Epithelial cell of esophagus (primary cell): ENCODE results near the gene KCTD2.
"Not testable (repeated sequence)": the region's sequence is repeated elsewhere in the genome, so short reads cannot be mapped to it uniquely, and the experiment has no call there.

Experiments
- DNase-seq: peaks from one replicate; pipeline ENCODE4 v3.0.0; 2010; ENCODE audit warnings: low read depth
- H3K4me3 ChIP-seq: 2 replicates; pipeline ENCODE4 v1.5.1; 2011; ENCODE audit warnings: mild to moderate bottlenecking, low read length, control low read depth
- TF ChIP-seq, protein P1 (sequence below): IDR thresholded peaks from 2 replicates; pipeline ENCODE4 v1.5.1; 2011; ENCODE audit warnings: low read depth, mild to moderate bottlenecking, low read length, control low read depth, inconsistent platforms; ENCODE audit not compliant: insufficient read depth; ENCODE audit errors: missing control alignments

The KCTD2 gene

DNA sequence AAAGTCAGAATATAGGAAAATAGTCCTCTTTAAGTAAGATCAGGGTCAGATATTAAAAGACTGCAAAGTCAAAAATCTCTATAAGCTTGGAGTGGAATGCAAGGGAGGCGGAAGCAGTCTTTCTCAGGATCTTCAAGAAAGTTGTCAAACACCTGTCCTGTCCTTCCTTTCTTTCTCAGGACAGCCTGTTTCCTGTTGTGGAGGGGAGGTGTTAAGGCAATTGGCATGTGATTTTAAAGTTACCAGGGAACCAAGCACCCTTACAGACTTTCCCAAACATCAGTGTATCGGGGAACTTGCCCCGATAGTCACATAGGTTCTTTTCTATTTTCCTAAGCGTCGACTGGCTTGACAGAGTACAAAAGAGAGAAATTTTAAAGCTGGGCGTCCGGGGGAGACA lies 2.3 kb upstream of the KCTD2 start:
- H3K4me3 ChIP-seq: no peak overlapping the region
- DNase-seq: no peak
- TF ChIP-seq, protein P1, sequence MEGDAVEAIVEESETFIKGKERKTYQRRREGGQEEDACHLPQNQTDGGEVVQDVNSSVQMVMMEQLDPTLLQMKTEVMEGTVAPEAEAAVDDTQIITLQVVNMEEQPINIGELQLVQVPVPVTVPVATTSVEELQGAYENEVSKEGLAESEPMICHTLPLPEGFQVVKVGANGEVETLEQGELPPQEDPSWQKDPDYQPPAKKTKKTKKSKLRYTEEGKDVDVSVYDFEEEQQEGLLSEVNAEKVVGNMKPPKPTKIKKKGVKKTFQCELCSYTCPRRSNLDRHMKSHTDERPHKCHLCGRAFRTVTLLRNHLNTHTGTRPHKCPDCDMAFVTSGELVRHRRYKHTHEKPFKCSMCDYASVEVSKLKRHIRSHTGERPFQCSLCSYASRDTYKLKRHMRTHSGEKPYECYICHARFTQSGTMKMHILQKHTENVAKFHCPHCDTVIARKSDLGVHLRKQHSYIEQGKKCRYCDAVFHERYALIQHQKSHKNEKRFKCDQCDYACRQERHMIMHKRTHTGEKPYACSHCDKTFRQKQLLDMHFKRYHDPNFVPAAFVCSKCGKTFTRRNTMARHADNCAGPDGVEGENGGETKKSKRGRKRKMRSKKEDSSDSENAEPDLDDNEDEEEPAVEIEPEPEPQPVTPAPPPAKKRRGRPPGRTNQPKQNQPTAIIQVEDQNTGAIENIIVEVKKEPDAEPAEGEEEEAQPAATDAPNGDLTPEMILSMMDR: no peak

DNA sequence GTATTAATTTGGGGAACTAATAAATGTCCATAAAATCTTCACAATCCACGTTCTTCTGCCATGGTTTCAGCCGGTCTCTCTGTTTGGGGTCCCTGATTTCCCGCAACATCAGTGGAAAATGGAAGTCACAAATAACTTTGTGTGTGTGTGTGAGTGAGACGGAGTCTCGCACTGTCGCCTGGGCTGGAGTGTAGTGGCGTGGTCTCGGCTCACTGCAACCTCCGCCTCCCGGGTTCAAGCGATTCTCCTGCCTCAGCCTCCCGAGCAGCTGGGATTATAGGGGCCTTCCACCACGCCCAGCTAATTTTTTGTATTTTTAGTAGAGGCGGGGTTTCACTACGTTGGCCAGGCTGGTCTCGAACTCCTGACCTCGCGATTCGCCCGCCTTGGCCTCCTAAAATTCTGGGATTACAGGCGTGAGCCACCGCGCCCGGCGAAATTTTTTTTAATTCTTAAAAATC lies 1.0 kb upstream of the KCTD2 start:
- DNase-seq: not testable (repeated sequence)
- H3K4me3 ChIP-seq: peak overlapping the region; percentile 95

DNA sequence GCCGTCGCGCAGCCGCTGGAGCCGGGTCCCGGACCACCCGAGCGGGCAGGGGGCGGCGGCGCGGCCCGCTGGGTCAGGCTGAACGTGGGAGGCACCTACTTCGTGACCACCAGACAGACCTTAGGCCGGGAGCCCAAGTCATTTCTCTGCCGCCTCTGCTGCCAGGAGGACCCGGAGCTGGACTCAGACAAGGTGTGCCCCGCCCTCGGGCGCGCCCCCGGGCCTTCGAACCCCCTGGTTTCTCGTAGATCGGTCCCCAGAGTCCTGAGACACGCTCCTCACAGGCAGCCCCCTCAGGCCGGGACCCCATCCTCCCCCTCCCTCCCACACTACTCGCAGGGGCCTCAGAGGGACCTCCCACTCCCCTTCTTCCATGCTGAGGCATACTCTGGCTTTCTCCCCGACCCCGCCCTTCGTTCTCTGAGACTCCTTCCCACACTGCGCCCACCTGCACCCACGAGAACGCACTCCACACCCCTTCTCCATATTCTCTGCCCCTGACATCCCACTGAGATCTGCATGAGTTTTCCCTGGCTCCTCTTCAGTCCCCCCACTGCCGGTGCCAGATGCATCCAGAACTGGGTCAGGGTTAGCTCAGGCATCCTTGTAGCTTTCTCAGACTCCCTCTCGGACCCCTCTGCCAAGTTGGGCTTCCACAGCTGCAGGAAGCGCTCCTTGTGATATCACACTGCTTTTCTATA lies 523 bp downstream of the KCTD2 start:
- peak overlapping the region; percentile 95 for H3K4me3 ChIP-seq
- DNase-seq: no peak
- TF ChIP-seq, protein P1: no peak

DNA sequence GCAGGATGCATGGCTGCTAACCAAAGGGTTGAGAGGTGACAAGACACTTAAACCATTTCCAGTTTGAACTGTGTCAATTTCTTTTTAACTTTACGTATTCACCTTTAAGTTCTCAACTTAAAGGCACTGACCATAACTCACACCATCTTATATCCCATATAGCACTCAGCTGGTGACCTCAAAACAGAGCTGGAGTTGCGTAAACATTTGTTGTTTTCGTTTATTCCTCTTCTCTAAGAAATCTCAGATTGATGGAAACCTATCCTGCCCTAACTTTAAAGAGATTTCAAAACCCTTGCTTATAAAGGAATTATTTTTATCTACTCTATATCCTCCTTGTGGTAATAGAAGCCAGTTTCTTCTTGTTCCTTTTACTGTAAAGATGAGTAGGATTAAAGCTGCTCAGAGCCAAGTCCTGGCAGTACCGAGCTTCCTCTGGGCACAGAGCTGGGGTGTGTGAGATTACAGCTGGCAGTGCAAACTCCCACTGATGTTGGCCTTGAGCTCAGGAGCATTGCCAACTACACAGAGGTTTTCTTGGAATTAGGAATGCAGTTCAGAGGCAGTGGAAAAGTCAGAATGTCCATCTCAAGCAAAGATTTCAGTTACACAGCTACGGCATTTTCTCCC lies 1.3 kb downstream of the KCTD2 start:
- no peak for DNase-seq
- peak overlapping the region; percentile 95 for H3K4me3 ChIP-seq
- TF ChIP-seq, protein P1: no peak

DNA sequence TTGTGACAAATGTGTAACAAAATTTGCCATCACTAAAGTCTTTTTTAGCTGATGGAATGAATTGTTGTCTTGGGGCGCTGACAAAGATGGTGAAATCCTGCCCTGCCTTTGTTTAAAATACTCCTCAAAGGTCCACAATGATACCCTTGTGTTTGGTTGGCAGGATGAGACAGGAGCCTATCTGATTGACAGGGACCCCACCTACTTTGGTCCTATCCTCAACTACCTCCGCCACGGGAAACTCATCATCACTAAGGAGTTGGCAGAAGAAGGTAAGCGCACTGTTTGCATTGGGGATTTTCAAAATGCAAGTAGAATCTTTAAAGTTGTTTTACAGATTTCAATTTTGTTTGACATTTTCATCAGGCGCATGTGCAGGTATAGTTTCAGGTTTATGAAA lies 2.0 kb downstream of the KCTD2 start:
- TF ChIP-seq, protein P1: no peak

DNA sequence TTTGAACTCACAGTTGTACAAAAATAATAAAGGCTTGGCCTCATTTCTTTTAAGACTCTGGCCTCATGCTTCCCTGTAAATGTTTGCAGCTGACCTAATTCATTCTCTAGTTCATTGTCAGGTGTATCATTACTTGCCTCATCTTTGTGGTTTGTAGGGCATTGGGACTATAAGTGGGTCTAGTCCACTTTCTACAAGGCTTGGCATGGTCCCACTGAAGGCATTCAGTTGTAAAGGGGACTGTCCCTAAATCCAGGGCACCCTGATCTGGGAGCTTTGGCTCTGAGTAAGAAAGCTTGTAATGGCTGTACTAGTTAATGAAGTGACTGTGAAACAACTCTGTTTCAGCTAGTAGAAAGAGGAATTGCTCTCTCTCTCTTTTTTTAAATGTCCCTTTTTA lies 2.7 kb downstream of the KCTD2 start:
- no peak overlapping the region for H3K4me3 ChIP-seq
- DNase-seq: no peak
- TF ChIP-seq, protein P1: no peak

More for the DNA sequence above, 2.0 kb downstream of the KCTD2 start:
- peak overlapping the region; percentile 95 for H3K4me3 ChIP-seq
- DNase-seq: no peak

DNA sequence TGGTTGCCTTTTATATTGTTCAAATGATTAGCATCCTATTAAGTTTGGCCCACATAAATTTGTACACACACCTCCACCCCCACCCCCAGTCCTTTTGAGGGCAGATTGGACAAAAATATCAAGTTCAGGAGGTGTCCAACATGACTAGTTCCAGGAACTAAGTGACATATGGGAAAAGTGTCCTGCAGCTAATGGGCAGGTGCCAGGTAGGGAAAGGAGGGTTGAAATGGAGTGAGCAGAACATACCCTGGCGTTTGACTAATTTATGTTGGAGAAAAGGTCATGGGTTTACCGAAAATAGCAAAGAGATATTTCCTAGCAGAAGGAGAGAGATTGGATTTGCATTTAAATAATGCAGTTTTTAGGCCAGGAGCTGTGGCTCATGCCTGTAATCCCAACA lies 4.9 kb downstream of the KCTD2 start:
- TF ChIP-seq, protein P1: no peak
- H3K4me3 ChIP-seq: no peak overlapping the region
- no peak for DNase-seq
